Medulla oblongata (tissue), 1 donor: ENCODE data around the gene SELENOK.

Source experiments
- DNase-seq: peaks from one replicate; pipeline ENCODE4 v3.0.0-alpha.2; 2015; ENCODE audit errors: extremely low spot score

SELENOK gene

GRCh38 chr3:53883008-53883407, 8.7 kb downstream of the SELENOK start:
- DNase-seq, result no peak

- DNase-seq, result peak; percentile 85
These were observed 9.7 kb downstream of the SELENOK start, which contains the start of gene ACTR8 for GRCh38 chr3:53881691-53882593. ACTR8 (minus strand) TSS chr3:53882152; CDS start chr3:53882101, 51 bp downstream.

GRCh38 chr3:53880396-53881345, 11.0 kb downstream of the SELENOK start:
- no peak for DNase-seq

- DNase-seq, result no peak
These were observed 25.7 kb downstream of the SELENOK start for GRCh38 chr3:53865732-53866499.

- DNase-seq, result no peak
These were observed 28.5 kb downstream of the SELENOK start for GRCh38 chr3:53863145-53863544.

GRCh38 chr3:53862241-53862640, 29.4 kb downstream of the SELENOK start:
- no peak for DNase-seq

- no peak for DNase-seq
These were observed 31.5 kb downstream of the SELENOK start for GRCh38 chr3:53860196-53860595.

- no peak for DNase-seq
These were observed 32.5 kb downstream of the SELENOK start for GRCh38 chr3:53859178-53859577.

GRCh38 chr3:53858096-53858741, 33.4 kb downstream of the SELENOK start:
- no peak for DNase-seq

- no peak for DNase-seq
These were observed 34.7 kb downstream of the SELENOK start for GRCh38 chr3:53856964-53857363.

GRCh38 chr3:53850895-53851294, 40.8 kb downstream of the SELENOK start:
- DNase-seq, result no peak

GRCh38 chr3:53849916-53850315, 41.7 kb downstream of the SELENOK start:
- no peak for DNase-seq

- DNase-seq, result no peak
These were observed 44.9 kb downstream of the SELENOK start for GRCh38 chr3:53846851-53847155.

GRCh38 chr3:53846134-53846850, 45.4 kb downstream of the SELENOK start, which contains the start of the genes CHDH and IL17RB:
CHDH (minus strand) TSS chr3:53846419; CDS start chr3:53824008, 22,411 bp downstream.
IL17RB (plus strand) TSS chr3:53846568; CDS start chr3:53846589, 21 bp downstream.
- DNase-seq, result peak; percentile 75

- DNase-seq, result no peak
These were observed 45.9 kb downstream of the SELENOK start for GRCh38 chr3:53845881-53846133.

GRCh38 chr3:53845103-53845880, 46.4 kb downstream of the SELENOK start:
- peak; percentile 65 for DNase-seq

GRCh38 chr3:53844262-53845102, 47.2 kb downstream of the SELENOK start:
- DNase-seq, result peak; percentile 28

GRCh38 chr3:53843195-53844177, 48.2 kb downstream of the SELENOK start:
- DNase-seq, result no peak
